SK-N-SH (cell line): ENCODE measurements around the gene NDP. TPM values are rescaled to one million over a fixed set of nuclear protein-coding genes. Genes with fewer than 3 reads are reported as not detected.

Experiments
- CTCF ChIA-PET: fragments of 300-600, 350-600 bp; formaldehyde crosslinking; extraction: SDS; loops from one replicate; lab custom pipeline; 2021; lab: Yijun Ruan, JAX
- POLR2A ChIA-PET: fragments of 350-600 bp; sonication (Branson Sonifier 250); formaldehyde crosslinking; extraction: SDS; loops from one replicate; lab custom pipeline; 2020; ENCODE audit warnings: antibody characterized with exemption, inconsistent platforms; lab: Yijun Ruan, JAX
- DNase-seq: peaks from one replicate; pipeline ENCODE4 v3.0.0; 2012
- H2AFZ ChIP-seq: fragments of 200-600 bp; sonication (generic); 2 replicates; pipeline ENCODE4 v1.8.1; 2016; ENCODE audit warnings: antibody characterized with exemption, mild to moderate bottlenecking, low read depth
- H3F3A ChIP-seq: fragments of 200-600 bp; sonication (generic); replicated peaks from 2 replicates; pipeline ENCODE3; 2016; ENCODE audit warnings: antibody characterized with exemption, mild to moderate bottlenecking; ENCODE audit not compliant: insufficient read depth
- H3K27ac ChIP-seq, 2 experiments: fragments of 200-500 bp in 1 of 2; fragments of 200-600 bp in 1 of 2; sonication (Bioruptor generic) in 1 of 2; sonication (generic), shearing (Covaris generic) in 1 of 2; 2 replicates each; pipeline versions ENCODE4 v1.5.1 to v1.6.1; 2014 to 2016; ENCODE audit warnings: low read depth in 2 of 2, inconsistent platforms in 1 of 2, low read length in 1 of 2, mild to moderate bottlenecking in 1 of 2, mixed read lengths in 1 of 2
- H3K27me3 ChIP-seq: fragments of 200-600 bp; sonication (generic), shearing (Covaris generic); 2 replicates; pipeline ENCODE4 v1.6.1; 2016; ENCODE audit warnings: mixed run types; ENCODE audit not compliant: insufficient read depth
- H3K36me3 ChIP-seq, 2 experiments: fragments of 200-500 bp in 1 of 2; fragments of 200-600 bp in 1 of 2; sonication (Bioruptor generic) in 1 of 2; sonication (generic) in 1 of 2; replicated peaks in 1 of 2; 2 replicates each; pipeline versions ENCODE3 to v1.5.1; 2014 to 2016; ENCODE audit warnings: low read length in 1 of 2, mild to moderate bottlenecking in 1 of 2; ENCODE audit not compliant: insufficient read depth in 2 of 2, control insufficient read depth in 1 of 2
- H3K4me1 ChIP-seq, 2 experiments: fragments of 200-500 bp in 1 of 2; fragments of 200-600 bp in 1 of 2; sonication (Bioruptor generic) in 1 of 2; sonication (generic), shearing (Covaris generic) in 1 of 2; 2 replicates each; pipeline versions ENCODE4 v1.5.1 to v1.6.1; 2014 to 2016; ENCODE audit warnings: low read depth in 1 of 2, low read length in 1 of 2, mixed run types in 1 of 2; ENCODE audit not compliant: insufficient read depth in 2 of 2, control insufficient read depth in 1 of 2
- H3K4me2 ChIP-seq: fragments of 200-600 bp; sonication (generic), shearing (Covaris generic); 2 replicates; pipeline ENCODE4 v1.6.1; 2017; ENCODE audit warnings: mixed run types
- H3K4me3 ChIP-seq, 2 experiments: fragments of 200-500 bp in 1 of 2; fragments of 200-600 bp in 1 of 2; sonication (Bioruptor generic) in 1 of 2; sonication (generic), shearing (Covaris generic) in 1 of 2; 2 replicates each; pipeline versions ENCODE4 v1.5.1 to v1.8.1; 2014 to 2016; ENCODE audit warnings: low read depth in 2 of 2, inconsistent platforms in 1 of 2, low read length in 1 of 2, mild to moderate bottlenecking in 1 of 2, mixed read lengths in 1 of 2, moderate library complexity in 1 of 2
- H3K79me2 ChIP-seq: fragments of 200-600 bp; sonication (generic); 2 replicates; pipeline ENCODE4 v1.8.1; 2017; ENCODE audit warnings: mild to moderate bottlenecking; ENCODE audit not compliant: insufficient read depth
- H3K9ac ChIP-seq: fragments of 200-600 bp; sonication (generic); 2 replicates; pipeline ENCODE4 v1.6.1; 2017; ENCODE audit warnings: mixed run types
- H3K9me2 ChIP-seq: fragments of 200-600 bp; sonication (generic); 2 replicates; pipeline ENCODE4 v1.6.1; 2017; ENCODE audit warnings: mixed run types
- H3K9me3 ChIP-seq: fragments of 200-600 bp; sonication (generic); 2 replicates; pipeline ENCODE4 v1.6.1; 2017; ENCODE audit warnings: mixed run types, mild to moderate bottlenecking, moderate library complexity
- H4K20me1 ChIP-seq: fragments of 200-600 bp; sonication (generic); 2 replicates; pipeline ENCODE4 v1.6.1; 2017; ENCODE audit warnings: mild to moderate bottlenecking, mixed run types; ENCODE audit not compliant: insufficient read depth
- CHD2 ChIP-seq: fragments of 150-350 bp; IDR thresholded peaks from 2 replicates; pipeline ENCODE4 v1.6.1; 2018; ENCODE audit warnings: low read length; ENCODE audit not compliant: partially characterized antibody
- CTCF ChIP-seq: fragments of 200-600 bp; sonication (generic); IDR thresholded peaks from 2 replicates; pipeline ENCODE4 v1.6.1; 2017; ENCODE audit warnings: antibody characterized with exemption, mild to moderate bottlenecking, moderate library complexity
- FOXJ3 ChIP-seq: sonication (generic); formaldehyde crosslinking; IDR thresholded peaks from 2 replicates; pipeline ENCODE4 v1.5.1; 2020; ENCODE audit warnings: mild to moderate bottlenecking, missing genetic modification reagents
- FOXM1 ChIP-seq: IDR thresholded peaks from 2 replicates; pipeline ENCODE4 v1.4.0; 2012; ENCODE audit warnings: low read depth, mild to moderate bottlenecking
- JUND ChIP-seq: IDR thresholded peaks from 2 replicates; pipeline ENCODE4 v1.4.0; 2012
- MEF2A ChIP-seq: IDR thresholded peaks from 2 replicates; pipeline ENCODE4 v1.4.0; 2012; ENCODE audit warnings: low read depth, borderline replicate concordance
- MXI1 ChIP-seq: IDR thresholded peaks from 2 replicates; pipeline ENCODE4 v1.6.1; 2012; ENCODE audit warnings: mild to moderate bottlenecking, low read depth, low read length, improper control_type of control experiment
- PBX3 ChIP-seq: IDR thresholded peaks from 2 replicates; pipeline ENCODE4; 2012
- POLR2AphosphoS5 ChIP-seq: IDR thresholded peaks from 2 replicates; pipeline ENCODE4 v1.6.1; 2012; ENCODE audit warnings: low read depth, low read length
- RCOR1 ChIP-seq: fragments of 150-350 bp; IDR thresholded peaks from 2 replicates; pipeline ENCODE4 v1.6.1; 2017; ENCODE audit warnings: antibody characterized with exemption, low read length
- REST ChIP-seq: IDR thresholded peaks from 2 replicates; pipeline ENCODE4 v1.6.1; 2012; ENCODE audit warnings: mild to moderate bottlenecking, low read depth, low read length, moderate library complexity
- SIN3A ChIP-seq: IDR thresholded peaks from 2 replicates; pipeline ENCODE4 v1.6.1; 2012; ENCODE audit warnings: low read depth, mild to moderate bottlenecking, low read length, moderate library complexity, borderline replicate concordance
- TAF1 ChIP-seq: IDR thresholded peaks from 2 replicates; pipeline ENCODE4 v1.6.1; 2012; ENCODE audit warnings: low read depth, mild to moderate bottlenecking, low read length, moderate library complexity, borderline replicate concordance
- TEAD4 ChIP-seq: IDR thresholded peaks from 2 replicates; pipeline ENCODE4 v1.4.0; 2012; ENCODE audit warnings: mild to moderate bottlenecking, borderline replicate concordance; ENCODE audit not compliant: insufficient read depth
- USF1 ChIP-seq: IDR thresholded peaks from 2 replicates; pipeline ENCODE4 v1.4.0; 2012; ENCODE audit warnings: low read depth, borderline replicate concordance
- YY1 ChIP-seq: IDR thresholded peaks from 2 replicates; pipeline ENCODE4 v1.4.0; 2012; ENCODE audit warnings: low read depth, mild to moderate bottlenecking
- WGBS: methylation state at CpG from one replicate; pipeline ENCODE4 v1.1.6; 2017; ENCODE audit warnings: low lambda C conversion rate; 5-methylcytosine and 5-hydroxymethylcytosine counted together
- polyA plus RNA-seq, 3 experiments: library from polyadenylated mRNA; depleted of rRNA; stranded (reverse); fragments of >200 nt; gene quantifications; 2 replicates each; pipeline ENCODE4 v1.2.3, GENCODE V29; 2012

Gene NDP
- polyA plus RNA-seq, 1 of the 3 experiments (the other 2 are of a cell fraction): 0.16 TPM

GRCh38 chrX:43963726-43964125 is 9.5 kb downstream of the NDP start:
- ChIA-PET POLR2A (no interaction called here), CTCF (no interaction called here)
- Histone ChIP-seq H3K27me3 (no peaks in the 10 kb centered on the region), H3F3A (no peaks in the 10 kb centered on the region), H3K9ac (no peak overlapping the region), H3K9me2 (no peaks in the 10 kb centered on the region), H3K27ac (no peak overlapping the region), H3K4me3 (no peak overlapping the region), H3K9me3 (no peaks in the 10 kb centered on the region), H3K79me2 (no peaks in the 10 kb centered on the region), H2AFZ (no peak overlapping the region)
- no peak for DNase-seq
- WGBS: 36% methylated on average over 3 of the region's 3 CpGs
- TF ChIP-seq CHD2: no peak
- no peak for TF ChIP-seq FOXM1
- TF ChIP-seq SIN3A: no peak
- no peak for TF ChIP-seq POLR2AphosphoS5
- TF ChIP-seq REST: no peak
- no peak for TF ChIP-seq TEAD4
- TF ChIP-seq USF1: no peak
- no peak for TF ChIP-seq PBX3
- TF ChIP-seq RCOR1: no peak
- no peak for TF ChIP-seq YY1
- TF ChIP-seq JUND: no peak
- TF ChIP-seq CTCF: no peak
- TF ChIP-seq TAF1: no peak
- no peak for TF ChIP-seq FOXJ3 (CRISPR knock-in tag)
- no peak for TF ChIP-seq MXI1
- TF ChIP-seq MEF2A: no peak
- TF ChIP-seq, all 33 proteins: peak for 0
- Histone ChIP-seq H3K4me1 (no peaks in the 10 kb centered on the region), H4K20me1 (no peaks in the 10 kb centered on the region), H3K36me3 (peaks cover 0 to 3% of the 10 kb centered on the region in 2 experiments), H3K4me2 (no peak overlapping the region)
